ENCODE measurements around the gene RPL31.

The RPL31 gene

GRCh38 chr2:101006065-101006715, 4.1 kb downstream of the RPL31 start:
- TF ChIP-seq, protein P1, sequence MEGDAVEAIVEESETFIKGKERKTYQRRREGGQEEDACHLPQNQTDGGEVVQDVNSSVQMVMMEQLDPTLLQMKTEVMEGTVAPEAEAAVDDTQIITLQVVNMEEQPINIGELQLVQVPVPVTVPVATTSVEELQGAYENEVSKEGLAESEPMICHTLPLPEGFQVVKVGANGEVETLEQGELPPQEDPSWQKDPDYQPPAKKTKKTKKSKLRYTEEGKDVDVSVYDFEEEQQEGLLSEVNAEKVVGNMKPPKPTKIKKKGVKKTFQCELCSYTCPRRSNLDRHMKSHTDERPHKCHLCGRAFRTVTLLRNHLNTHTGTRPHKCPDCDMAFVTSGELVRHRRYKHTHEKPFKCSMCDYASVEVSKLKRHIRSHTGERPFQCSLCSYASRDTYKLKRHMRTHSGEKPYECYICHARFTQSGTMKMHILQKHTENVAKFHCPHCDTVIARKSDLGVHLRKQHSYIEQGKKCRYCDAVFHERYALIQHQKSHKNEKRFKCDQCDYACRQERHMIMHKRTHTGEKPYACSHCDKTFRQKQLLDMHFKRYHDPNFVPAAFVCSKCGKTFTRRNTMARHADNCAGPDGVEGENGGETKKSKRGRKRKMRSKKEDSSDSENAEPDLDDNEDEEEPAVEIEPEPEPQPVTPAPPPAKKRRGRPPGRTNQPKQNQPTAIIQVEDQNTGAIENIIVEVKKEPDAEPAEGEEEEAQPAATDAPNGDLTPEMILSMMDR (IDR thresholded peaks at IDR 0.05; ENCODE audit: low read depth, low read length, missing control alignments), result no peak
- H3K4me3 ChIP-seq (ENCODE audit: low read depth, low read length), result no peak overlapping the region
- in situ Hi-C loops (cut with HindIII; ENCODE audit: low sequenced_read_pairs), result no loop called here
- DNase-seq (ENCODE audit: low read depth), result no peak

- no peak overlapping the region for H3K4me3 ChIP-seq (ENCODE audit: low read depth, low read length)
- no peak for DNase-seq (ENCODE audit: low read depth)
- in situ Hi-C loops (cut with HindIII; ENCODE audit: low sequenced_read_pairs), result no loop called here
- TF ChIP-seq, protein P1 (IDR thresholded peaks at IDR 0.05; ENCODE audit: low read depth, low read length, missing control alignments), result no peak
Measured at GRCh38 chr2:101007415-101008345, 5.6 kb downstream of the RPL31 start.

- no peak overlapping the region for H3K4me3 ChIP-seq (ENCODE audit: low read depth, low read length)
- DNase-seq (ENCODE audit: low read depth), result no peak
- in situ Hi-C loops (cut with HindIII; ENCODE audit: low sequenced_read_pairs), result loop anchor here (5.0 kb wide), 1 partner anchor 191 kb away; no protein-coding TSS in a partner anchor
- TF ChIP-seq, protein P1 (IDR thresholded peaks at IDR 0.05; ENCODE audit: low read depth, low read length, missing control alignments), result no peak
Measured at GRCh38 chr2:101011152-101011551, 9.1 kb downstream of the RPL31 start.

DNA sequence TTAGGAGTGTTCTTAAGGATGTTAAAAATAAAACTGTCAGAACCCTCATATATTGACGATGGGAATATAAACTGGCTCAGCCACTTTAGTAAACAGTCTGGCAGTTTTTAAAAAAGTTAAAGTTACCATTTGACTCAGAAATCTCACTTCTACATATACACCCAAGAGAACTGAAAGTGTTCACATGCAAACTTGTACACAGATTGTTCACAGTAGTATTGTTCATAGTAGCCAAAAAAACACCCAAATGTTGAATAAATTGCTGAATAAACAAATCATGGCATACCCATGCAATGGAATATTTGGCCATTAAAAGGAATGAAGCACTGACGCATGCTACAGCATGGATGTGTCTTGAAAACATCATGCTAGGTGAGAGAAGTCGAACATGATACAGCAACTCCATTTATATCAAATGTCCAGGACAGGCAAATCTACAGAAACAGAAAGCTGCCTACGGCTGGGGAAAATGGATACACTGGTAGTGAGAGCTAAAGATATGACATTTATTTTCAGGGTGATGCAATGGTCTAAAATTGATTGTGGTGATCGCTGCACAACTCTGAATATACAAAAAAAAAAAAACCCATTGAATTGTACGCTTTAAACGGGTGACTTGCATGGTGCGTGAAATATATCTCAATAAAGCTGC, 10.1 kb downstream of the RPL31 start:
- no peak for DNase-seq (ENCODE audit: low read depth)
- in situ Hi-C loops (cut with HindIII; ENCODE audit: low sequenced_read_pairs), result loop anchor here (5.0 kb wide), 1 partner anchor 190 kb away; no protein-coding TSS in a partner anchor
- TF ChIP-seq, protein P1 (IDR thresholded peaks at IDR 0.05; ENCODE audit: low read depth, low read length, missing control alignments), result no peak
- H3K4me3 ChIP-seq (ENCODE audit: low read depth, low read length), result no peak overlapping the region

DNA sequence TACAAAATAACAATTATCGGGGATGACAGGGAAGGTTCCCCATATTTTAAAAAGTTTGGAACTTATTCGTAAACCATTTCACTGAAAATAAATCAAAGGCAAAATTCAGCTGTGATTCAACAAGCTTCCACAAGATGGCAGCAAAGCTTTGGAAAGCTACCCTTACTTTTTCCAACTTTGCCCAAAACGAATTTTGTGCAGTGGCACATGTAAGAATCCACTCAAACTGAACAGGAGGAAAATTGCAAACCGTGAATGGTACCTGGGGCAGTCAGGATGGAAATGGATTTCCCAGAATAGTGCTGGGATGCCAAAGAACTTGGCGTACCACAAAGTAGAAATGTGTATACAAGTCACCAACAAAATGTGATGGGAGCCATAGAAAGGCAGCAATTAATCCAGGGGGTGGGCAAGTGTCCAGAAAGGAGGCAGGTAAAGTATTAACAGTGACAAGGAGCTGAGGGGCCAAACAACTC, 10.7 kb downstream of the RPL31 start:
- in situ Hi-C loops (cut with HindIII; ENCODE audit: low sequenced_read_pairs), result loop anchor here (5.0 kb wide), 1 partner anchor 190 kb away; no protein-coding TSS in a partner anchor

More for the DNA sequence above, 10.7 kb downstream of the RPL31 start:
- peak; percentile 16 for DNase-seq (ENCODE audit: low read depth)
- TF ChIP-seq, protein P1 (IDR thresholded peaks at IDR 0.05; ENCODE audit: low read depth, low read length, missing control alignments), result peak; percentile 72
- H3K4me3 ChIP-seq (ENCODE audit: low read depth, low read length), result no peak overlapping the region
